ENCODE measurements around the gene ARHGEF7. TPM values are rescaled to one million over a fixed set of nuclear protein-coding genes. Genes with fewer than 3 reads are reported as not detected.

The ARHGEF7 gene
- total RNA-seq, 1 donor from 2014 or later, result 227 TPM

- Mint-ChIP-seq H3K4me3 (ENCODE audit: unreplicated experiment) (no peak overlapping the region), H3K9me3 (ENCODE audit: unreplicated experiment) (no peaks in the 10 kb centered on the region), H3K4me1 (ENCODE audit: low read depth, unreplicated experiment) (no peaks in the 10 kb centered on the region), H3K36me3 (ENCODE audit: unreplicated experiment) (no peaks in the 10 kb centered on the region), H3K27ac (ENCODE audit: unreplicated experiment) (peak overlapping the region; percentile 33), H3K27me3 (ENCODE audit: unreplicated experiment) (peaks cover 2% of the 10 kb centered on the region)
- no peak for DNase-seq
- no peak for TF ChIP-seq CTCF (IDR thresholded peaks at IDR 0.05; ENCODE audit: partially characterized antibody, unreplicated experiment)
These were observed 163.9 kb downstream of the ARHGEF7 start for GRCh38 chr13:111278743-111279652.

GRCh38 chr13:111280226-111280625, 165.1 kb downstream of the ARHGEF7 start:
- H3K27me3 Mint-ChIP-seq (ENCODE audit: unreplicated experiment), result peaks cover 2% of the 10 kb centered on the region

GRCh38 chr13:111280681-111281585, 165.8 kb downstream of the ARHGEF7 start:
- no peak overlapping the region for H3K4me3 Mint-ChIP-seq (ENCODE audit: unreplicated experiment)
- peaks cover 6% of the 10 kb centered on the region for H3K27me3 Mint-ChIP-seq (ENCODE audit: unreplicated experiment)
- H3K36me3 Mint-ChIP-seq (ENCODE audit: unreplicated experiment), result peaks cover 5% of the 10 kb centered on the region
- H3K4me1 Mint-ChIP-seq (ENCODE audit: low read depth, unreplicated experiment), result peaks cover 2% of the 10 kb centered on the region
- TF ChIP-seq CTCF (IDR thresholded peaks at IDR 0.05; ENCODE audit: partially characterized antibody, unreplicated experiment), result no peak
- no peak for DNase-seq
- no peak overlapping the region for H3K27ac Mint-ChIP-seq (ENCODE audit: unreplicated experiment)
- H3K9me3 Mint-ChIP-seq (ENCODE audit: unreplicated experiment), result no peaks in the 10 kb centered on the region

More at GRCh38 chr13:111280226-111280625, 165.1 kb downstream of the ARHGEF7 start:
- no peak for TF ChIP-seq CTCF (IDR thresholded peaks at IDR 0.05; ENCODE audit: partially characterized antibody, unreplicated experiment)
- Mint-ChIP-seq H3K4me1 (ENCODE audit: low read depth, unreplicated experiment) (peaks cover 2% of the 10 kb centered on the region), H3K27ac (ENCODE audit: unreplicated experiment) (no peak overlapping the region), H3K9me3 (ENCODE audit: unreplicated experiment) (no peaks in the 10 kb centered on the region), H3K4me3 (ENCODE audit: unreplicated experiment) (no peak overlapping the region), H3K36me3 (ENCODE audit: unreplicated experiment) (peaks cover 5% of the 10 kb centered on the region)
- no peak for DNase-seq

GRCh38 chr13:111281751-111282311, 166.7 kb downstream of the ARHGEF7 start:
- no peaks in the 10 kb centered on the region for H3K9me3 Mint-ChIP-seq (ENCODE audit: unreplicated experiment)
- peaks cover 5% of the 10 kb centered on the region for H3K36me3 Mint-ChIP-seq (ENCODE audit: unreplicated experiment)
- no peak for TF ChIP-seq CTCF (IDR thresholded peaks at IDR 0.05; ENCODE audit: partially characterized antibody, unreplicated experiment)
- no peak overlapping the region for H3K4me3 Mint-ChIP-seq (ENCODE audit: unreplicated experiment)
- no peak for DNase-seq
- no peak overlapping the region for H3K27ac Mint-ChIP-seq (ENCODE audit: unreplicated experiment)
- H3K27me3 Mint-ChIP-seq (ENCODE audit: unreplicated experiment), result peaks cover 6% of the 10 kb centered on the region
- peaks cover 2% of the 10 kb centered on the region for H3K4me1 Mint-ChIP-seq (ENCODE audit: low read depth, unreplicated experiment)
